HG03354 (cell line): ENCODE data around the gene SOD3.

ENCODE experiments used
- ATAC-seq: cut with Tn5 transposase; IDR thresholded peaks from one replicate; pipeline ENCODE4 v1.9.1; 2021; ENCODE audit warnings: mild to moderate bottlenecking; ENCODE audit not compliant: unreplicated experiment, poor library complexity, severe bottlenecking

Gene SOD3, protein sequence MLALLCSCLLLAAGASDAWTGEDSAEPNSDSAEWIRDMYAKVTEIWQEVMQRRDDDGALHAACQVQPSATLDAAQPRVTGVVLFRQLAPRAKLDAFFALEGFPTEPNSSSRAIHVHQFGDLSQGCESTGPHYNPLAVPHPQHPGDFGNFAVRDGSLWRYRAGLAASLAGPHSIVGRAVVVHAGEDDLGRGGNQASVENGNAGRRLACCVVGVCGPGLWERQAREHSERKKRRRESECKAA

DNA sequence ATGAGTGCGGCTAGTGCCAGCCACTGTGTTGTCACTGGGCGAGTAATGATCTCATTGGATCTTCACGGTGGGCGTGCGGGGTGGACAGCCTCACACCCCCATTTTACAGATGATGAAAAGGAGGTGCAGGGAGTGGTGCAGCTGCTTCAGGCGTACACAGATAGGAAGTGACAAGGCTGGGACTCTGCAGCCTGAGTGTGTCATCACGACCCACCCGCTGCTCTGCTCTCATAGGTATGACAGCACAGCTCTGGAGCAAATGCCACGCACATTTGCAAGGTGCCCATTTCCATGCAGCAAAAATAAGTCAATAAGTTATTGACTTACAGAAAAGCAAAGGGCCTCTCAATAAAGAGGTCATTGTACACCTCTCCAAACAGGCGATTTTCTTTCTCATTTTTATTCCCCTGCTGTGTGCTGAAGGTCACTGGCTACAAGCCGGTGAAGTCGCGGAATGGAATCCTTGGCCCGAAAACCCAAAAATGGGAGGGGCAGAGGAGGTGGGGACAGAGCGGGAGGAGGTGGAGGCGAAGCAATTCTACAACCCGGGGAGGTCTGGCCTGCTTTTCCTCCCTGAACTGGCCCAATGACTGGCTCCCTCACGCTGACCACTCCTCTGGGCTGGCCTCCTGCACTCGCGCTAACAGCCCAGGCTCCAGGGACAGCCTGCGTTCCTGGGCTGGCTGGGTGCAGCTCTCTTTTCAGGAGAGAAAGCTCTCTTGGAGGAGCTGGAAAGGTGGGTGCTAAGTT lies at the start of gene SOD3:
Gene SOD3 (plus strand): TSS at position 658 of the 750 bp plus-strand sequence. CDS start 3,949 bp downstream, outside the sequence.
- ATAC-seq = no peak

DNA sequence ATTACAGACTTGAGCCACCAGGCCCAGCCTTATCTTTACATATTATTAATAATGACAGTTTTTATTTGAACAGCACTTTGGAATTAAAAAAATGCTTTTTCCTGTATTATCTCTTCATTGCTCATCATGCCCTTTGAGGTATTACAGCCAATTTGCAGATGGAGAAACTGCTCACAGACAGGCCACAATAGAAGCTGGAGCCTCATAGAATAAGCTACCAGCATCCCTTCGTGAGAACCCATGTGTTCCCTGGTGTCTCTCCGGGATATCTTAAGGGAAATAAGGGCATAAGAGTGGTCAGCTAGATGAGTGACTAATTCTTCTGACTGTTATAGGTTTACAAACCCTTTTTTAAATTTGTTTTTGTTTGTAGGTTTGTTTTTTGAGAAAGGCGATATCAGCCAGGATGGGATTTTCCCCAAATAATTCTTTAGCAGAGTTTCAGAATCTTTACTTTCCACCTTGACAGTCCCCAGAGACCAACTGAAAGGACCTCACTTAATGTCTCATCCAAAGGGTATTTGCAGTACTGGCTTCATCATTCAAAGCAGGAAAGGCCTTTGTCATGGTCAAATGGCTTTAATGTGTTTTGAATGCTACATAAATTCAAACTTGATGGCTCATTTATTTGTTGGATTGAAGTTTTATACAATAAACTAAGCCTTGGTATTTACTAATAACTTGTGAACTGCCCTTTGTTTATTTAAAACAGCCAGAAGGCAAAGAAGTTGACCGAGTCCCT lies 48.0 kb upstream of the SOD3 start:
- no peak for ATAC-seq

DNA sequence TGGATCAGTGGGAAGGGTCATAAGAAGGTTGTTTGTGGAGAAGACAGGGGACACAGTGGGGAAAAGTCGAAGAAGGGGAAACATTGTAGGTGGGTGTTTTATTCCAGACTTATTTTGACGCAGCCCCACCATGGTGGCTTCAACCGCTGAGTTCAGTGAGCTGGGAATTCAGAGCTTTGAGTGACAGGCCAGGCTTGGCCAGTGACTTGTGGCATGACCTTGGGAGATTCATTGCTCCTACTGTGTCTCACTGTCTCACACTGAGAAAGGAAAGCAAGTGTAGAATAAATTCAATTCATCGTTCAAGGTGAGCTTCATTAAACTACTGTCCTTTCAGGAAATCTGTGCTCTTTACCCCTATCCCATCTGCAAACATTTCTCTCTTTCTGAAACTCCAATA lies 47.4 kb upstream of the SOD3 start:
- no peak for ATAC-seq

DNA sequence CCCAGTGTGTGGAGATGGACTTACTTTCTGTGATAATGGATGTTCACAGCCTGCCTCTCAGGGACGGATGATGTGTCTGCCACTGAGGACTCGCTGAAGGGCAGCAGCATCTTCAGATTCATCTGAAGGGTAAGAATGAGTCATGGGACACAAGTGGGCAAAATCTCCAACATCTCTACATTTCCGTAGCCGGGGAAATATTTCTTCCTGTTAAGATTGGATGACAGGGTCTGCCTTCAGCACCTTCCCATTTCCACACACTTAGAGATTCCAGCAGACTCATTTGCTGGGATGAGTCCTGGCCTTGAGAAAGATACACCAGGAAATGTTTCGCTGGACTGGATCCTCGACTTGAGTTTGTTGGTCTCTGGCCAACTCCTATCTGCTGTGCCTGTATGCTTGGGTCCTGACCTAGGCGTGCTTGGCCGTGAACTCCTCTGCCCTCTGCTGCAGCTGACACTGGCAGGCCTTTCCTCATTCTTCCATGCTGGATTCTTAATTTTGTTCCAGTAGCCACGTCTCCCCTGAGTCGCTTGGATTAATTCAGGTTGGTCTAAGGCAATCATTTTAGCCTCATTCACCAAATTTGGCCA lies 46.5 kb upstream of the SOD3 start:
- ATAC-seq = no peak

DNA sequence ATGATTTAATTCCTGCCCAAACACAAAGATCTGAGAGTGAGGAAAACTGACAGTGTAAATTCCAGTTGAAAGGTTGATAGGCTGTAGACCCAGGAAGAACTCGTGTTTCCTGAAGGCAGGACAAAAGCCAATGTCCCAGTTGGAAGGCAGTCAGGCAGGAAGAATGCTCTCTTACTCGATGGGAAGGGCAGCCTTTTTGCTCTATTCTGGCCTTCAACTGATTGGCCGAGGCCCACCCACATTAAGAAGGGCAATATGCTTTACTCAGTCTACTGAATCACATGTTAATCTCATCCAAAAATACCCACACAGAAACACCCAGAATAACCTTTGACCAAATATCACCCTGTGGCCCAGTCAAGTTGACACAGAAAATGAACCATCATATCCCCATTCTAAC lies 45.3 kb upstream of the SOD3 start:
- ATAC-seq = no peak

DNA sequence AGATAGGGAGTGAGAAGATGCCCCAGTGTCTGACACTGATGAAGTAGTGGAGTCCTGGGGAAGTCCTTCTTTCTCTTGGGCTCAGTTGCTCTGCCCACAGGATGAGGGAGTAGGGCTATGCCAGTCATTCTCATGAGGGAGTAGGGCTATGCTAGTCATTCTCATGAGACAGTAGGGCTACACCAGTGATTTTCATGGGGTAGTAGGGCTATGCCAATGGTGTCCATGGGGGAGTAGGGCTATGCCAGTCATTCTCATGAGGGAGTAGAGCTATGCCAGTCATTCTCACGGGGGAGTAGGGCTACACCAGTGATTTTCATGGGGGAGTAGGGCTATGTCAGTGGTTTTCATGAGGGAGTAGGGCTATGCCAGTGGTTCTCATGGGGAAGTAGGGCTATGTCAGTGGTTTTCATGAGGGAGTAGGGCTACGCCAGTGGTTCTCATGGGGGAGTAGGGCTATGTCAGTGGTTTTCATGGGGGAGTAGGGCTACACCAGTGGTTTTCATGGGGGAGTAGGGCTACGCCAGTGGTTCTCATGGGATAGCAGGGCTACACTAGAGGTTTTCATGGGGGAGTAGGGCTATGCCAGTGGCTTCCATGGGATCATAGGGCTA lies 43.3 kb upstream of the SOD3 start:
- no peak for ATAC-seq

DNA sequence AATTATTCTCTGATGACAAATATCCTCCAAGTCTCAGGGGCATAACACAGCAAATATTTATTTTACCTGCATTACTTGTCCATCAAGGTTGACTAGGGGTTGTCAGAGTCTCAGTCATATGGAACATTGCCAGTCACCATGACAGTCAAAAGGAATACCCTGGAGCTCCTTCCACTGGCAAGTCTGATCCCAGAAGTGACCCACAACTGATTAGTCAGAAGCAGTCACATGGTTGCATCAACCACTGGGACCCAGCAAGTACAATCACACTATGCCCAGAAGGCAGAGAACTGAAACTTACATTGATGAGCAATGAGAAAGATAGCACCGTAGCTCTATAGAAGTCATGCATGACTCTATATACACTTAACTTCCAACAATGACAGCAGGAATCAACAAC lies 41.9 kb upstream of the SOD3 start:
- ATAC-seq = peak; percentile 63

DNA sequence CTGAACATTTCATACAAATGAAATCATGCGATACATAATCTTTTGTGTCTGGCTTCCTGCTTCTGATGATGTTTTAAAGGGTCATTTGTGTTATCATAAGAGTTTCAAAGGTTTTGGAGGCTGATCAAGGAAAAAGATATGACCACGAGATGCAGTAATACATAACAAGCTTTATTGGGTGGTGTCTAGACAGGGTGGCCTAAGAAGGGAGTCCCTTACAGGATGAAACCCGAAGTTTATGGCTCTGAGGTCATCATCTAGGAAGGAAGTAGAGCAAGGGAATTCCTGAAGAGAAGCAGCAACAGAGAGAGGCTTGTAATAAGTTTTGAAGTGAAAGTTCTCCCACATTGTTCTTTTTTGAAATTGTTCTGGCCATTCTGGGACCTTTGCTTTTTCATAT lies 40.8 kb upstream of the SOD3 start:
- ATAC-seq = no peak

DNA sequence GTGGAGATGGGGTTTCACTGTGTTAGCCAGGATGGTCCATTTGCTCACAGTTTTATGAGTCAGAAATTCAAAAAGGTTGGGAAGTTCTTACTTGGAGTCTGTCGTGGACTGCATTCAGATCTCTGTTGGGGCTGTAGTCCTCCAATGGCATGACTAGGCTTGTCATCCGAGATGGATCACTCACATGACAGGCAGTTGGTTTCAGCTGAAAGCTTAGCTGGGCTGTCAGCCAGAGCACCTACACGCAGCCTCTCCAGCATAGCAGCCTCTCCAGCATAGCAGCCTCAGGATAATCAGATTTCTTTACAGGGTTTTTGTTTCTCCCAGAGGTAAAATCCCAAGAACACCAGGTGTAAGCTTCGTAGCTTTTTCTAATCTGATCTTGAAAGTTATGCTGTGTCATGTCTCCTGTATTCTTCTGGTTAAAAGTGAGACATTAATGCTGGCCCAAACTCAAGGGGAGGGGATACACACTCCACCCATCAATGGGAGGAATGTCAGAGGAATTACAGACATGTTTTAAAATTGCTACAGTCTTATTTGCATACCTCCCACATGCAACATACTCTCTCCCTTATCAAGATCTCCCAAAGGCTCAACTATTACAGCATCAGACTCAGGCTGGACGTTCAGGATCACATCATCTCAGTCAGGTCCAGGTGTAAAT lies 31.6 kb upstream of the SOD3 start:
- no peak for ATAC-seq

DNA sequence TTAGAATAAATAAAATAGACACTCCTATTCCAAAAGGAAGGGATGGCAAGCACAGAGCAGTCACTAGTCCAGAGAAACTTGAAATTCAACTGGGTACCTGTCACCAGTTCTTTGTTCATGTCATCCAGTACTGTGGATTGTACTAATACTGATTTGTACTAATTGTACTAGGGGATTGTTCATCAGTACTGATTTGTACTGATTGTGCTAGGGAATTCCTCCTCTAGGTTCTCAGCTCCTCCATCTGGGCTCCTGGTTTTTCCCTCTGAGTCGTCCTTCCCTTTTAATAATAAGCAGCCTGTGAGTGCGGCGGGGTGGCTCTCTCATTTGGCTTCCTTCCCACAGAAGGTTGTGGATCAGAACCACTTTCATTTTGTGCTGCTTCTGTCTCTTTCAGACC lies 31.0 kb upstream of the SOD3 start:
- ATAC-seq = no peak

DNA sequence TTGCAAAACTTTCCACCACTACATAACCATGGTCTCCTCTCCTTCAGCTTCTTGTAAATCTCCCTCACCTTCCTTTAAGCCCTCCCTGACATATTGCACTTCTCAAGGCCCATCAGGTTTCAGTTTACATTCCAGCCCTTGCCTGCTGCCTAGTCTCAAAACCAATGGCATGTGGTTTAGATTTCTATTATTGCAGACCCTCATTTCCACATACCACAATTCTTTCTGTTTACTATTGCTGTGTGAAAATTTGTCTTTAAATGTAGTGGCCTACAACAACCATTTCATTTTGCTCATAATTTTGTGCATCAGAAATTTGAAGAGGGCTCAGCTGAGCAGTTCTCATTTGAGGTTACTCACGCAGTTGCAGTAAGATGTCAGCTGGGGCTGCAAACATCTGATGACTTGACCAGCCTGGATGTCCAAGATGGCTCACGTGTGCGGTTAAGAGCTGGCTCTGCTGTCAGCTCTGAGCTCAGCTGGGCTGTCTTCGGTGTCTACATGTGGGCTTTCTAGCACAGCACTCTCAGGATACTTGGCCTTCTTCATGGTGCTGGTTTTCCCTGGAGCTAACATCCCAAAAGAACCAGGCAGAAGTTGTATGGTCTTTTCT lies 29.9 kb upstream of the SOD3 start:
- no peak for ATAC-seq

DNA sequence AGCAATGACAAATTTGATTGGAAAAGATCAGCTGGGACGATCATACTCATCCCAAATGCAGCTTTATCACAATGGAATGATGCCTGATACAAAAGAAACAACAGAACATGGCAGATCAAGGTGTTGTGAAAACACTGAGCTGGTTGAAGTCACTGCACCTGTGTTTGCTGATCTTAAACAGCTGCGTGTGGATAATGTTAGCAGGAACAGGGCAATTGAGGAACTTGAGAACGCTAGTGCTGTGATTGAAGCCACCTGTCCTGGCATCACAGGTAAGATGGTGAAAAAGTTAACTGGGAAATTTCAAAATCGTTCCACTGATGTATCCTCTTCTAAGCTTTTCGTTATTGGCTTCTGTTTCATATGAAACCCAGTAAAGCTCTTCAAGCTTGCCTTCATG lies 27.4 kb upstream of the SOD3 start:
- no peak for ATAC-seq

DNA sequence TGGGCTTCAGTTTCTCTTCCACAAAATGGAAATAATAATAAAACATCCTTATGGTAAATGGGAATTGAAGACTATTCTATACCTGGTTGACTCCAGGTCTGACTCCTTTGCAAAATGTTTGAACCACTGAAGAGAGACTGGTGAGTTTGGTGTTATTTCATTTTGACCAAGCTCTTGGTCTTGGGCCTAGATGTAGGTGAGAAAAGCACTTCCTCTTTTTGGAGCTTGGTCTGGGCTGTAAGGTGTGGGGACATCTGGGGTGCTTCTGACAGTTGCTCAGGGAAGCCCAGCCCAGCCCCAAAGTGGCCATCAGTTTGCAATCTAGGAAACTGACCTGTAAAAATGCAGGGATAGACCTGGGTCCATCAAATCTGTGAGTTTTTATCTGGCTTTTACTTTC lies 26.8 kb upstream of the SOD3 start:
- peak; percentile 76 for ATAC-seq

DNA sequence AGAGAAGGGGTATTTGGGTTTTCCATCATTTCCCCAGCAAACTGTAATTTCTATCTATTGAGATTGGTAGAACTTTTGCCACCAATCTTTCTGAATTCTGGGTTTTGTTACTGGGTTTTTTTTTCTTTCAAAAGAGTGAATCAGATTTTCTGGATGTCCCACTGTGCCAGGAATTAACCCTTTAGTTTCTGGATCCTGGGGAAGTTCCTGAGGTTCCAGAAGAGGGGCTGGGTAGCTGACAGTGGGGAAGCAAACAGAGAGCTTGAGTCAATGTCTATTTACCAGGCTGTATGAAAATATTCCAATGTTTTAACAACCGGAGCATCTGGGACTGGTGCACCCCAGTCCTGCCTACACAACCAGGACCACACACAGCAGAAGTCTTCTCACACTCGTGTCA lies 25.8 kb upstream of the SOD3 start:
- ATAC-seq = peak; percentile 13

DNA sequence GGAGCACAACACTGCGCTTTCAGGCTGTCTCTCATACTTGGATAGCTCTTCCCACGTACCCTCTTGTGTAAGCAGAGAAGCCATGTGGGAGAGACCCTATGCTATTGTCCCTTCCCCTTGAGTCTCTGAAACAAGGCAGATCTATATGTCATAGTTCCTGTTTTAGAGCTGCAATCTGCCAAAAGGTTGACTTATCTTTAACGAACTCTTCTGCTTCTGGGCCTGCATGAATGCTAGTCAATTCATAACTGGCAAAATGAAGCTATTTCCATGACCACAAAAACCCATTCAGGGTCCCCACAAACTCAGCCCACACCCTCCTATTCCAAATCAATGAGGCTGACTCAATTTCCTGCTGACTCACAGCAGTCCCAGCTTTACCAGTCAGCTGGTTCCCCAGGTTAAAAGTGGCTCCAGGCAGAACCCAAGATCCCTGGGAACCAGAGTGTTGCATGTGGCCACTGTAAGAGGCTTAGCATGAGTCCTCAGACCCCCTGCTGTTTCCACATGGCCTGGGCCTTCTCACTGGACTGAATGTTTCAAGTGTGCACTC lies 25.3 kb upstream of the SOD3 start:
- peak; percentile 78 for ATAC-seq

DNA sequence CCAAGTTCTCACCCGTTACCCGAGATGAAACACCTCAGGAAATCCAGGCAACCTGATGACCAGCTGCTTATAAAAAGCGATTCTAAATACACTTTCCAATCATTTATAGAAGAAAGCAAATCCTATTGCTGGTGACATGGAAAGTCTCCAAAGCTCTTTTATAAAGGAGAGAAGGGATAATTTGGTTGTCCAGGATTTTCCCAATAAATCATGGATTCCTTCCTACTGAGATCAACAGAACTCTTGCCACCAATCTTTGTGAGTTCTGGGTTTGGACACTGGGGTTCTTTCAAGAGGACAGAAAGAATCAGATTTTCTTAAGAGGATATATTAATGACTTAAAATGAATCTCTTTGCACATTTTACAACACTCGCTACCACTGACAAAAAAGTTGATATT lies 24.7 kb upstream of the SOD3 start:
- ATAC-seq = no peak

DNA sequence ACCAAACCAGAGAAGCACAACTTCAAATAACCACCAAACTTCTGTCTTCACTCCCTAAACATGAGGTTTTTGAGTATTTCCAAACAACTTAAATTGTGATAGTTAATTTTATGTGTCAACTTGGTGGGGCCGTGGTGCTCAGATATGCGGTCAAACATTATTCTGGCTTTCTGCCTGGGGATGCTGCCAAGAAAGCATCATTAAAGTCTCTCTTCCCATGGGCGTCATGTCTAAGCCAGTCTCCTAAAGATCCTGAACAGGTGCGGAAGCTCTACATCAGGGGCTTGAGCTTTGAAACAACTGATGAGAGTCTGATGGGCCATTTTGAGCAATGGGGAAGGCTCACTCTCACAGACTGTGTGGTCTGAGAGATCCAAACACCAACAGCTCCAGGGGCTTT lies 24.1 kb upstream of the SOD3 start:
- no peak for ATAC-seq

DNA sequence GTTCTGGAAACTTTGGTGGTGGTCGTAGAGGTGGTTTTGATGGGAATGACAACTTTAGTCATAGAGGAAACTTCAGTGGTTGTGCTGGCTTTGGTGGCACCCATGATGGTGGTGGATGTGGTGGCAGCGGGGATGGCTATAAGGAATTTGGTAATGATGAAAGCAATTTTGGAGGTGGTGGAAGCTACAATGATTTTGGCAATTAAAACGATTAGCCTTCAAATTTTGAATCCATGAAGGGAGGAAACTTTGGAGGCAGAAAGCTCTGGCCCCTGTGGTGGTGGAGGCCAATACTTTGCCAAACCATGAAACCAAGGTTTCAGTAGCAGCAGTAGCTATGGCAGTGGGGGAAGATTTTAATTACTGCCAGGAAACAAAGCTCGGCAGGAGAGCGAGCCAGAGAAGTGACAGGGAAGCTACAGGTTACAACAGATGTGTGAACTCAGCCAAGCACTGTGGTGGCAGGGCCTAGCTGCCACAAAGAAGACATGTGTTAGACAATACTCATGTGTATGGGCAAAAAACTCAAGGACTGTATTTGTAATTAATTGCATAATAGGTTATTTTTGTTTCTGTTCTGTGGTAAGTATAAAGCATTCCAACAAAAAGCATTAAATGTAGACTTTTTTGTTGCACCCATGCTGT lies 23.2 kb upstream of the SOD3 start:
- ATAC-seq = no peak
